ENCODE data around the gene GCK.

- TF ChIP-seq CTCF (conservative IDR thresholded peaks at IDR 0.05; ENCODE audit: low read depth, low read length), result no peak
- TF ChIP-seq EZH2 (IDR thresholded peaks at IDR 0.05; ENCODE audit: low read length, unreplicated experiment), result no peak
- TF ChIP-seq EZH2phosphoT487 (IDR thresholded peaks at IDR 0.05; ENCODE audit: borderline replicate concordance, low read length), result no peak
These were observed 33.8 kb downstream of the GCK start for GRCh38 chr7:44155191-44156185.
